GM23248 (cell line): ENCODE data around the gene DISP2. TPM values are rescaled to one million over a fixed set of nuclear protein-coding genes. Genes with fewer than 3 reads are reported as not detected.

Experiments
- DNase-seq: peaks from one replicate; pipeline ENCODE4 v3.0.0-alpha.2; 2015
- H2AFZ ChIP-seq: fragments of 200-600 bp; sonication (generic); 2 replicates; pipeline ENCODE4 v1.6.1; 2016; ENCODE audit warnings: antibody characterized with exemption
- H3F3A ChIP-seq: fragments of 200-600 bp; sonication (generic); 2 replicates; pipeline ENCODE4 v1.6.1; 2016; ENCODE audit warnings: mild to moderate bottlenecking, antibody characterized with exemption, mixed run types; ENCODE audit not compliant: insufficient read depth
- H3K27ac ChIP-seq: fragments of 200-600 bp; sonication (generic); 2 replicates; pipeline ENCODE4 v1.5.1; 2016; ENCODE audit warnings: mild to moderate bottlenecking
- H3K27me3 ChIP-seq: fragments of 200-600 bp; sonication (generic); replicated peaks from 2 replicates; pipeline ENCODE4 v1.6.1; 2016; ENCODE audit warnings: mild to moderate bottlenecking; ENCODE audit not compliant: insufficient read depth
- H3K36me3 ChIP-seq: fragments of 200-600 bp; sonication (generic); 2 replicates; pipeline ENCODE4 v1.6.1; 2016; ENCODE audit warnings: low read depth, mild to moderate bottlenecking
- H3K4me1 ChIP-seq: fragments of 200-600 bp; sonication (generic); 2 replicates; pipeline ENCODE4 v1.6.1; 2016; ENCODE audit warnings: mild to moderate bottlenecking; ENCODE audit not compliant: insufficient read depth
- H3K4me2 ChIP-seq: fragments of 200-600 bp; sonication (generic); one replicate; pipeline ENCODE4 v1.6.1; 2016; ENCODE audit warnings: mild to moderate bottlenecking; ENCODE audit not compliant: unreplicated experiment
- H3K4me3 ChIP-seq: fragments of 200-600 bp; sonication (generic); 2 replicates; pipeline ENCODE4 v1.5.1; 2016; ENCODE audit warnings: mild to moderate bottlenecking
- H3K79me2 ChIP-seq: fragments of 200-600 bp; sonication (generic); 2 replicates; pipeline ENCODE4 v1.6.1; 2016; ENCODE audit warnings: mild to moderate bottlenecking; ENCODE audit not compliant: insufficient read depth
- H3K9ac ChIP-seq: fragments of 200-600 bp; sonication (generic); 2 replicates; pipeline ENCODE4 v1.6.1; 2016; ENCODE audit warnings: mild to moderate bottlenecking
- H3K9me2 ChIP-seq: fragments of 200-600 bp; sonication (generic); 2 replicates; pipeline ENCODE4 v1.6.1; 2016; ENCODE audit warnings: mixed run types, mild to moderate bottlenecking, moderate library complexity; ENCODE audit not compliant: insufficient read depth
- H3K9me3 ChIP-seq: fragments of 200-600 bp; sonication (generic); one replicate; pipeline ENCODE4 v1.6.1; 2017; ENCODE audit warnings: low read depth
- H4K20me1 ChIP-seq: fragments of 200-600 bp; sonication (generic); 2 replicates; pipeline ENCODE4 v1.6.0; 2016; ENCODE audit not compliant: insufficient read depth
- EZH2 ChIP-seq: fragments of 200-600 bp; sonication (generic); IDR thresholded peaks from 2 replicates; pipeline ENCODE4 v1.6.1; 2018; ENCODE audit warnings: antibody characterized with exemption, mild to moderate bottlenecking; ENCODE audit not compliant: insufficient read depth, poor library complexity, severe bottlenecking
- EZH2phosphoT487 ChIP-seq: fragments of 200-600 bp; sonication (generic); IDR thresholded peaks from 2 replicates; pipeline ENCODE4 v1.6.1; 2018; ENCODE audit warnings: antibody characterized with exemption, moderate library complexity, mild to moderate bottlenecking, low read depth; ENCODE audit not compliant: insufficient read depth
- WGBS, 2 experiments: methylation state at CpG; one replicate each; pipeline ENCODE4 v1.1.6; 2015 to 2017; ENCODE audit warnings: low lambda C conversion rate in 2 of 2, low coverage in 1 of 2; ENCODE audit errors: missing lambda C conversion rate in 2 of 2; 5-methylcytosine and 5-hydroxymethylcytosine counted together
- in situ Hi-C: fragments of 300-500 bp; cut with MboI; formaldehyde crosslinking; loops from 2 replicates; pipeline ENCODE4 v1.15.0; 2020
- polyA plus RNA-seq: library from polyadenylated mRNA; unstranded; fragments of >200 nt; fragmentation: Nextera tagmentation; extraction: Ambion mirVana; gene quantifications from 2 replicates; pipeline ENCODE4 v1.2.1, GENCODE V29; 2016
- total RNA-seq: library from RNA; depleted of rRNA; stranded (reverse); fragments of >200 nt; shearing (Covaris generic); gene quantifications from 2 replicates; pipeline ENCODE4 v1.2.3, GENCODE V29; 2014

The DISP2 gene
- total and polyA plus RNA-seq, 2 experiments from 2014 or later = 0.11 to 0.51 TPM

- Histone ChIP-seq H3K9me2 (no peaks in the 10 kb centered on the region), H3K4me3 (no peak overlapping the region), H2AFZ (peak overlapping the region; percentile 20; the same call in 1 of the 2 replicates), H3F3A (peaks cover 10% of the 10 kb centered on the region), H3K9ac (no peak overlapping the region), H4K20me1 (no peaks in the 10 kb centered on the region), H3K9me3 (no peaks in the 10 kb centered on the region), H3K36me3 (no peaks in the 10 kb centered on the region), H3K4me1 (peaks cover 19% of the 10 kb centered on the region), H3K79me2 (no peaks in the 10 kb centered on the region), H3K27ac (no peak overlapping the region), H3K4me2 (no peak overlapping the region), H3K27me3 (no peaks in the 10 kb centered on the region)
- no peak for DNase-seq
- in situ Hi-C loops = no loop called here
- no peak for TF ChIP-seq EZH2phosphoT487
- no peak for TF ChIP-seq EZH2
- WGBS, 2 experiments = 91 to 95% methylated on average over 3 of the region's 3 CpGs
These were observed 19.6 kb downstream of the DISP2 start for GRCh38 chr15:40377606-40378005.

- H4K20me1 ChIP-seq = no peaks in the 10 kb centered on the region
- no peak for DNase-seq
- H3K9ac ChIP-seq = no peak overlapping the region
- H3K4me2 ChIP-seq = peak overlapping the region; percentile 4
- H2AFZ ChIP-seq = peak overlapping the region; percentile 49
- TF ChIP-seq EZH2phosphoT487 = no peak
- no peak for TF ChIP-seq EZH2
- H3K79me2 ChIP-seq = peaks cover 16% of the 10 kb centered on the region
- H3K27me3 ChIP-seq = no peaks in the 10 kb centered on the region
- H3K9me3 ChIP-seq = no peaks in the 10 kb centered on the region
- peaks cover 28% of the 10 kb centered on the region for H3K4me1 ChIP-seq
- peak overlapping the region; percentile 55 for H3K27ac ChIP-seq
- no peaks in the 10 kb centered on the region for H3K36me3 ChIP-seq
- H3F3A ChIP-seq = peaks cover 10% of the 10 kb centered on the region
- in situ Hi-C loops = no loop called here
- WGBS, 2 experiments = 92 to 97% methylated on average over 4 of the region's 4 CpGs
- H3K9me2 ChIP-seq = no peaks in the 10 kb centered on the region
- no peak overlapping the region for H3K4me3 ChIP-seq
These were observed 21.4 kb downstream of the DISP2 start for GRCh38 chr15:40379374-40379773.

- Histone ChIP-seq H3K9me2 (no peaks in the 10 kb centered on the region), H4K20me1 (no peaks in the 10 kb centered on the region), H3K27me3 (no peaks in the 10 kb centered on the region), H2AFZ (peak overlapping the region; percentile 49), H3K4me3 (no peak overlapping the region), H3K27ac (peak overlapping the region; percentile 71), H3K36me3 (no peaks in the 10 kb centered on the region), H3F3A (peaks cover 10% of the 10 kb centered on the region), H3K9ac (no peak overlapping the region), H3K79me2 (peaks cover 21% of the 10 kb centered on the region), H3K9me3 (no peaks in the 10 kb centered on the region), H3K4me1 (peaks cover 28% of the 10 kb centered on the region), H3K4me2 (peak overlapping the region; percentile 69)
- DNase-seq = peak; percentile 98
- 2 to 4% methylated on average over 4 of the region's 4 CpGs for WGBS, 2 experiments
- in situ Hi-C loops = no loop called here
- TF ChIP-seq EZH2phosphoT487 (no peak), EZH2 (no peak)
These were observed 21.8 kb downstream of the DISP2 start for GRCh38 chr15:40379853-40380252.

GRCh38 chr15:40380636-40381035, 22.6 kb downstream of the DISP2 start:
- no peak overlapping the region for H3K9ac ChIP-seq
- peaks cover 10% of the 10 kb centered on the region for H3F3A ChIP-seq
- H3K4me3 ChIP-seq = no peak overlapping the region
- H4K20me1 ChIP-seq = no peaks in the 10 kb centered on the region
- H3K9me2 ChIP-seq = no peaks in the 10 kb centered on the region
- in situ Hi-C loops = no loop called here
- DNase-seq = no peak
- no peaks in the 10 kb centered on the region for H3K36me3 ChIP-seq
- H3K27me3 ChIP-seq = no peaks in the 10 kb centered on the region
- H3K9me3 ChIP-seq = no peaks in the 10 kb centered on the region
- H3K79me2 ChIP-seq = peaks cover 29% of the 10 kb centered on the region
- H3K4me2 ChIP-seq = peak overlapping the region; percentile 69
- H3K27ac ChIP-seq = peak overlapping the region; percentile 71
- TF ChIP-seq EZH2 (no peak), EZH2phosphoT487 (no peak)
- H3K4me1 ChIP-seq = peaks cover 28% of the 10 kb centered on the region
- WGBS, 2 experiments = 89 to 96% methylated on average over 9 to 10 of the region's 10 CpGs
- H2AFZ ChIP-seq = peak overlapping the region; percentile 49; the same call in 1 of the 2 replicates
